Upper lobe of right lung (tissue), 1 donor: ENCODE data around the gene CD79A. TPM values are rescaled to one million over a fixed set of nuclear protein-coding genes. Genes with fewer than 3 reads are reported as not detected.

Source experiments
- ATAC-seq: fragments of 200-7000 bp; cut with Tn5 transposase; one replicate; pipeline ENCODE4 v1.9.1; 2020; ENCODE audit warnings: mild to moderate bottlenecking, moderate library complexity
- DNase-seq: peaks from one replicate; pipeline ENCODE4 v3.0.0-alpha.2; 2020
- H3K27ac ChIP-seq: fragments of 200-600 bp; one replicate; pipeline ENCODE4 v1.8.0; 2022
- H3K27me3 ChIP-seq: fragments of 200-600 bp; one replicate; pipeline ENCODE4 v1.8.0; 2022; ENCODE audit warnings: mild to moderate bottlenecking
- H3K36me3 ChIP-seq: fragments of 200-600 bp; one replicate; pipeline ENCODE4 v1.8.0; 2022
- H3K4me1 ChIP-seq: fragments of 200-600 bp; one replicate; pipeline ENCODE4 v1.8.0; 2022
- H3K4me3 ChIP-seq: fragments of 200-600 bp; one replicate; pipeline ENCODE4 v1.8.0; 2022; ENCODE audit warnings: mild to moderate bottlenecking
- H3K9me3 ChIP-seq: fragments of 200-600 bp; one replicate; pipeline ENCODE4 v1.8.0; 2022
- CTCF ChIP-seq: fragments of 200-600 bp; IDR thresholded peaks from one replicate; pipeline ENCODE4 v1.8.0; 2022; ENCODE audit warnings: antibody characterized with exemption
- intact Hi-C: fragments of 100-400 bp; cut with DNase I; formaldehyde crosslinking; loops from one replicate; pipeline ENCODE4 v1.11.0; 2022
- total RNA-seq: library from RNA; stranded (reverse); fragmentation: NEBNext Ultra II Directional; extraction: Animal tissue kit (Norgen Biotek cat#: 25700); gene quantifications from one replicate; pipeline ENCODE4 v1.2.1, GENCODE V29; 2021
- donor health status: DM: no; HTN: yes; CAD: no; lungs with severe emphysema.

The CD79A gene
- total RNA-seq, 1 donor from 2014 or later: 1.4 TPM

GRCh38 chr19:41877916-41878905, 1.1 kb downstream of the CD79A start:
- no peak for DNase-seq
- no peak for ATAC-seq
- peak overlapping the region; percentile 42 for H3K27ac ChIP-seq
- no peak for TF ChIP-seq CTCF
- no peaks in the 10 kb centered on the region for H3K36me3 ChIP-seq
- no peaks in the 10 kb centered on the region for H3K9me3 ChIP-seq
- no peak overlapping the region for H3K4me3 ChIP-seq
- H3K4me1 ChIP-seq: peaks cover 11% of the 10 kb centered on the region
- intact Hi-C loops: no loop called here
- no peaks in the 10 kb centered on the region for H3K27me3 ChIP-seq

GRCh38 chr19:41879080-41879479, 2.0 kb downstream of the CD79A start:
- intact Hi-C loops: no loop called here

GRCh38 chr19:41879670-41880328, 2.7 kb downstream of the CD79A start:
- Histone ChIP-seq H3K4me3 (no peak overlapping the region), H3K27me3 (no peaks in the 10 kb centered on the region), H3K4me1 (peaks cover 11% of the 10 kb centered on the region), H3K9me3 (no peaks in the 10 kb centered on the region), H3K36me3 (no peaks in the 10 kb centered on the region), H3K27ac (no peak overlapping the region)
- intact Hi-C loops: no loop called here
- DNase-seq: no peak
- ATAC-seq: no peak
- no peak for TF ChIP-seq CTCF

More at GRCh38 chr19:41879080-41879479, 2.0 kb downstream of the CD79A start:
- no peak overlapping the region for H3K27ac ChIP-seq
- H3K9me3 ChIP-seq: no peaks in the 10 kb centered on the region
- no peak overlapping the region for H3K4me3 ChIP-seq
- no peaks in the 10 kb centered on the region for H3K27me3 ChIP-seq
- no peak for TF ChIP-seq CTCF
- H3K4me1 ChIP-seq: peaks cover 7% of the 10 kb centered on the region
- ATAC-seq: no peak
- no peak for DNase-seq
- H3K36me3 ChIP-seq: no peaks in the 10 kb centered on the region

GRCh38 chr19:41880329-41880708, 3.2 kb downstream of the CD79A start:
- no peaks in the 10 kb centered on the region for H3K27me3 ChIP-seq
- no peaks in the 10 kb centered on the region for H3K36me3 ChIP-seq
- H3K27ac ChIP-seq: no peak overlapping the region
- no peak for TF ChIP-seq CTCF
- ATAC-seq: no peak
- no peak overlapping the region for H3K4me3 ChIP-seq
- no peaks in the 10 kb centered on the region for H3K9me3 ChIP-seq
- peaks cover 17% of the 10 kb centered on the region for H3K4me1 ChIP-seq
- DNase-seq: no peak
- intact Hi-C loops: no loop called here

- peak; percentile 56 for ATAC-seq
- peak; percentile 92 for DNase-seq
- Histone ChIP-seq H3K4me3 (peak within 1 kb of the TSS; percentile 99), H3K27ac (peak within 1 kb of the TSS; percentile 94), H3K9me3 (no peaks in the 10 kb centered on the region), H3K27me3 (no peaks in the 10 kb centered on the region), H3K4me1 (peaks cover 41% of the 10 kb centered on the region), H3K36me3 (no peaks in the 10 kb centered on the region)
- intact Hi-C loops: no loop called here
- no peak for TF ChIP-seq CTCF
Measured at GRCh38 chr19:41882568-41883462, 5.7 kb downstream of the CD79A start, which contains the start of gene ARHGEF1. TSS of gene ARHGEF1 (plus strand) at chr19:41883184. CDS start at chr19:41888083, 4,899 bp downstream.
